ENCODE data around the gene SPACDR. TPM values are rescaled to one million over a fixed set of nuclear protein-coding genes. Genes with fewer than 3 reads are reported as not detected.
A peak's percentile ranks its signal among the peaks of the same experiment; 100 is the strongest.

Gene SPACDR
- total and polyA plus RNA-seq, 9 of the 15 experiments (the other 6 are each of a cell fraction or from before 2014, with no cell fraction given), result 0.07 to 0.55 (median 0.14) TPM; not detected in 1

- TF ChIP-seq, protein P1, sequence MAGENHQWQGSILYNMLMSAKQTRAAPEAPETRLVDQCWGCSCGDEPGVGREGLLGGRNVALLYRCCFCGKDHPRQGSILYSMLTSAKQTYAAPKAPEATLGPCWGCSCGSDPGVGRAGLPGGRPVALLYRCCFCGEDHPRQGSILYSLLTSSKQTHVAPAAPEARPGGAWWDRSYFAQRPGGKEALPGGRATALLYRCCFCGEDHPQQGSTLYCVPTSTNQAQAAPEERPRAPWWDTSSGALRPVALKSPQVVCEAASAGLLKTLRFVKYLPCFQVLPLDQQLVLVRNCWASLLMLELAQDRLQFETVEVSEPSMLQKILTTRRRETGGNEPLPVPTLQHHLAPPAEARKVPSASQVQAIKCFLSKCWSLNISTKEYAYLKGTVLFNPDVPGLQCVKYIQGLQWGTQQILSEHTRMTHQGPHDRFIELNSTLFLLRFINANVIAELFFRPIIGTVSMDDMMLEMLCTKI (IDR thresholded peaks at IDR 0.05; ENCODE audit: partially characterized antibody), result no peak
- TF ChIP-seq ZNF41 (CRISPR knock-in tag; conservative IDR thresholded peaks at IDR 0.05) (no peak), IRF1 (CRISPR knock-in tag; IDR thresholded peaks at IDR 0.05; ENCODE audit: borderline replicate concordance) (peak; percentile 98), ZNF174 (CRISPR knock-in tag; IDR thresholded peaks at IDR 0.05) (no peak), HIVEP1 (CRISPR knock-in tag; IDR thresholded peaks at IDR 0.05) (no peak; the same call in 1 of the 2 replicates), ZFP30 (CRISPR knock-in tag; IDR thresholded peaks at IDR 0.05; ENCODE audit: borderline replicate concordance) (peak; percentile 50; the same call in 1 of the 2 replicates), PYGO2 (tag; IDR thresholded peaks at IDR 0.05) (no peak), KAT8 (IDR thresholded peaks at IDR 0.05; ENCODE audit: low read depth) (no peak), ZNF224 (CRISPR knock-in tag; IDR thresholded peaks at IDR 0.05) (peak; percentile 91), ZNF134 (CRISPR knock-in tag; conservative IDR thresholded peaks at IDR 0.05) (no peak), ZNF444 (CRISPR knock-in tag; IDR thresholded peaks at IDR 0.05) (peak; percentile 53; the same call in 1 of the 2 replicates)
- TF ChIP-seq, protein P2, sequence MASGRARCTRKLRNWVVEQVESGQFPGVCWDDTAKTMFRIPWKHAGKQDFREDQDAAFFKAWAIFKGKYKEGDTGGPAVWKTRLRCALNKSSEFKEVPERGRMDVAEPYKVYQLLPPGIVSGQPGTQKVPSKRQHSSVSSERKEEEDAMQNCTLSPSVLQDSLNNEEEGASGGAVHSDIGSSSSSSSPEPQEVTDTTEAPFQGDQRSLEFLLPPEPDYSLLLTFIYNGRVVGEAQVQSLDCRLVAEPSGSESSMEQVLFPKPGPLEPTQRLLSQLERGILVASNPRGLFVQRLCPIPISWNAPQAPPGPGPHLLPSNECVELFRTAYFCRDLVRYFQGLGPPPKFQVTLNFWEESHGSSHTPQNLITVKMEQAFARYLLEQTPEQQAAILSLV (tag; IDR thresholded peaks at IDR 0.05), result no peak
- TF ChIP-seq, protein P3, sequence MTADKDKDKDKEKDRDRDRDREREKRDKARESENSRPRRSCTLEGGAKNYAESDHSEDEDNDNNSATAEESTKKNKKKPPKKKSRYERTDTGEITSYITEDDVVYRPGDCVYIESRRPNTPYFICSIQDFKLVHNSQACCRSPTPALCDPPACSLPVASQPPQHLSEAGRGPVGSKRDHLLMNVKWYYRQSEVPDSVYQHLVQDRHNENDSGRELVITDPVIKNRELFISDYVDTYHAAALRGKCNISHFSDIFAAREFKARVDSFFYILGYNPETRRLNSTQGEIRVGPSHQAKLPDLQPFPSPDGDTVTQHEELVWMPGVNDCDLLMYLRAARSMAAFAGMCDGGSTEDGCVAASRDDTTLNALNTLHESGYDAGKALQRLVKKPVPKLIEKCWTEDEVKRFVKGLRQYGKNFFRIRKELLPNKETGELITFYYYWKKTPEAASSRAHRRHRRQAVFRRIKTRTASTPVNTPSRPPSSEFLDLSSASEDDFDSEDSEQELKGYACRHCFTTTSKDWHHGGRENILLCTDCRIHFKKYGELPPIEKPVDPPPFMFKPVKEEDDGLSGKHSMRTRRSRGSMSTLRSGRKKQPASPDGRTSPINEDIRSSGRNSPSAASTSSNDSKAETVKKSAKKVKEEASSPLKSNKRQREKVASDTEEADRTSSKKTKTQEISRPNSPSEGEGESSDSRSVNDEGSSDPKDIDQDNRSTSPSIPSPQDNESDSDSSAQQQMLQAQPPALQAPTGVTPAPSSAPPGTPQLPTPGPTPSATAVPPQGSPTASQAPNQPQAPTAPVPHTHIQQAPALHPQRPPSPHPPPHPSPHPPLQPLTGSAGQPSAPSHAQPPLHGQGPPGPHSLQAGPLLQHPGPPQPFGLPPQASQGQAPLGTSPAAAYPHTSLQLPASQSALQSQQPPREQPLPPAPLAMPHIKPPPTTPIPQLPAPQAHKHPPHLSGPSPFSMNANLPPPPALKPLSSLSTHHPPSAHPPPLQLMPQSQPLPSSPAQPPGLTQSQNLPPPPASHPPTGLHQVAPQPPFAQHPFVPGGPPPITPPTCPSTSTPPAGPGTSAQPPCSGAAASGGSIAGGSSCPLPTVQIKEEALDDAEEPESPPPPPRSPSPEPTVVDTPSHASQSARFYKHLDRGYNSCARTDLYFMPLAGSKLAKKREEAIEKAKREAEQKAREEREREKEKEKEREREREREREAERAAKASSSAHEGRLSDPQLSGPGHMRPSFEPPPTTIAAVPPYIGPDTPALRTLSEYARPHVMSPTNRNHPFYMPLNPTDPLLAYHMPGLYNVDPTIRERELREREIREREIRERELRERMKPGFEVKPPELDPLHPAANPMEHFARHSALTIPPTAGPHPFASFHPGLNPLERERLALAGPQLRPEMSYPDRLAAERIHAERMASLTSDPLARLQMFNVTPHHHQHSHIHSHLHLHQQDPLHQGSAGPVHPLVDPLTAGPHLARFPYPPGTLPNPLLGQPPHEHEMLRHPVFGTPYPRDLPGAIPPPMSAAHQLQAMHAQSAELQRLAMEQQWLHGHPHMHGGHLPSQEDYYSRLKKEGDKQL (CRISPR knock-in tag; IDR thresholded peaks at IDR 0.05; ENCODE audit: borderline replicate concordance), result peak; percentile 98
- TF ChIP-seq, protein P4, sequence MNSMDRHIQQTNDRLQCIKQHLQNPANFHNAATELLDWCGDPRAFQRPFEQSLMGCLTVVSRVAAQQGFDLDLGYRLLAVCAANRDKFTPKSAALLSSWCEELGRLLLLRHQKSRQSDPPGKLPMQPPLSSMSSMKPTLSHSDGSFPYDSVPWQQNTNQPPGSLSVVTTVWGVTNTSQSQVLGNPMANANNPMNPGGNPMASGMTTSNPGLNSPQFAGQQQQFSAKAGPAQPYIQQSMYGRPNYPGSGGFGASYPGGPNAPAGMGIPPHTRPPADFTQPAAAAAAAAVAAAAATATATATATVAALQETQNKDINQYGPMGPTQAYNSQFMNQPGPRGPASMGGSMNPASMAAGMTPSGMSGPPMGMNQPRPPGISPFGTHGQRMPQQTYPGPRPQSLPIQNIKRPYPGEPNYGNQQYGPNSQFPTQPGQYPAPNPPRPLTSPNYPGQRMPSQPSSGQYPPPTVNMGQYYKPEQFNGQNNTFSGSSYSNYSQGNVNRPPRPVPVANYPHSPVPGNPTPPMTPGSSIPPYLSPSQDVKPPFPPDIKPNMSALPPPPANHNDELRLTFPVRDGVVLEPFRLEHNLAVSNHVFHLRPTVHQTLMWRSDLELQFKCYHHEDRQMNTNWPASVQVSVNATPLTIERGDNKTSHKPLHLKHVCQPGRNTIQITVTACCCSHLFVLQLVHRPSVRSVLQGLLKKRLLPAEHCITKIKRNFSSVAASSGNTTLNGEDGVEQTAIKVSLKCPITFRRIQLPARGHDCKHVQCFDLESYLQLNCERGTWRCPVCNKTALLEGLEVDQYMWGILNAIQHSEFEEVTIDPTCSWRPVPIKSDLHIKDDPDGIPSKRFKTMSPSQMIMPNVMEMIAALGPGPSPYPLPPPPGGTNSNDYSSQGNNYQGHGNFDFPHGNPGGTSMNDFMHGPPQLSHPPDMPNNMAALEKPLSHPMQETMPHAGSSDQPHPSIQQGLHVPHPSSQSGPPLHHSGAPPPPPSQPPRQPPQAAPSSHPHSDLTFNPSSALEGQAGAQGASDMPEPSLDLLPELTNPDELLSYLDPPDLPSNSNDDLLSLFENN (IDR thresholded peaks at IDR 0.05; ENCODE audit: low read depth in 2 of 2, low read length in 2 of 2), result peak in 1 of 2 experiments; percentile 90; a peak in 2 of 4 replicates
These were observed 35.7 kb downstream of the SPACDR start, which contains the start of gene ZCWPW1 (continued) for GRCh38 chr7:100428199-100428966.

Data from K562 (cell line).